NK-92 (cell line): ENCODE data around the gene ABCD1.
"Not testable (repeated sequence)": the region's sequence is repeated elsewhere in the genome, so short reads cannot be mapped to it uniquely, and the experiment has no call there.

Source experiments
- DNase-seq: peaks from one replicate; lab custom pipeline; 2025; ENCODE audit not compliant: unreplicated experiment; lab: John Stamatoyannopoulos, UW

The ABCD1 gene

GRCh38 chrX:153709726-153710674, 14.7 kb upstream of the ABCD1 start:
- DNase-seq = no peak

GRCh38 chrX:153714256-153714655, 10.4 kb upstream of the ABCD1 start:
- DNase-seq = no peak

GRCh38 chrX:153717445-153717844, 7.2 kb upstream of the ABCD1 start:
- DNase-seq = no peak

GRCh38 chrX:153719238-153719637, 5.4 kb upstream of the ABCD1 start:
- DNase-seq = no peak

- DNase-seq = no peak
These were observed 5.0 kb upstream of the ABCD1 start for GRCh38 chrX:153719701-153720100.

GRCh38 chrX:153722704-153723350, 1.8 kb upstream of the ABCD1 start:
- DNase-seq = no peak

- no peak for DNase-seq
These were observed 1.1 kb upstream of the ABCD1 start for GRCh38 chrX:153723351-153724251.

GRCh38 chrX:153725039-153725831, 579 bp downstream of the ABCD1 start:
- no peak for DNase-seq

GRCh38 chrX:153725832-153726285, 1.2 kb downstream of the ABCD1 start:
- DNase-seq = no peak

- DNase-seq = no peak
These were observed 1.8 kb downstream of the ABCD1 start for GRCh38 chrX:153726286-153727122.

- DNase-seq = no peak
These were observed 2.7 kb downstream of the ABCD1 start for GRCh38 chrX:153727123-153727931.

- no peak for DNase-seq
These were observed 3.4 kb downstream of the ABCD1 start for GRCh38 chrX:153728095-153728494.

GRCh38 chrX:153728951-153729631, 4.4 kb downstream of the ABCD1 start:
- DNase-seq = no peak

- not testable (repeated sequence) for DNase-seq
These were observed 5.5 kb downstream of the ABCD1 start for GRCh38 chrX:153730115-153730514.

GRCh38 chrX:153731117-153731844, 6.6 kb downstream of the ABCD1 start:
- DNase-seq = no peak

GRCh38 chrX:153731845-153732215, 7.2 kb downstream of the ABCD1 start:
- no peak for DNase-seq

- DNase-seq = no peak
These were observed 7.7 kb downstream of the ABCD1 start for GRCh38 chrX:153732401-153732800.
